A549 treated with ZK216348 at 1 μM for 4 hours (cell line): ENCODE measurements around the gene ARPP21. TPM values are rescaled to one million over a fixed set of nuclear protein-coding genes. Genes with fewer than 3 reads are reported as not detected.

ENCODE experiments used
- total RNA-seq: library from RNA; stranded (reverse); fragments of 200-300 nt; extraction: Qiagen RNA extraction; gene quantifications from 5 replicates; pipeline ENCODE4 v1.2.3, GENCODE V29; 2022; ENCODE audit warnings: low read depth

Gene ARPP21
- 0.07 to 0.13 TPM (median 0.07 TPM) in 3 of 5 replicates, not detected in the others for total RNA-seq

DNA sequence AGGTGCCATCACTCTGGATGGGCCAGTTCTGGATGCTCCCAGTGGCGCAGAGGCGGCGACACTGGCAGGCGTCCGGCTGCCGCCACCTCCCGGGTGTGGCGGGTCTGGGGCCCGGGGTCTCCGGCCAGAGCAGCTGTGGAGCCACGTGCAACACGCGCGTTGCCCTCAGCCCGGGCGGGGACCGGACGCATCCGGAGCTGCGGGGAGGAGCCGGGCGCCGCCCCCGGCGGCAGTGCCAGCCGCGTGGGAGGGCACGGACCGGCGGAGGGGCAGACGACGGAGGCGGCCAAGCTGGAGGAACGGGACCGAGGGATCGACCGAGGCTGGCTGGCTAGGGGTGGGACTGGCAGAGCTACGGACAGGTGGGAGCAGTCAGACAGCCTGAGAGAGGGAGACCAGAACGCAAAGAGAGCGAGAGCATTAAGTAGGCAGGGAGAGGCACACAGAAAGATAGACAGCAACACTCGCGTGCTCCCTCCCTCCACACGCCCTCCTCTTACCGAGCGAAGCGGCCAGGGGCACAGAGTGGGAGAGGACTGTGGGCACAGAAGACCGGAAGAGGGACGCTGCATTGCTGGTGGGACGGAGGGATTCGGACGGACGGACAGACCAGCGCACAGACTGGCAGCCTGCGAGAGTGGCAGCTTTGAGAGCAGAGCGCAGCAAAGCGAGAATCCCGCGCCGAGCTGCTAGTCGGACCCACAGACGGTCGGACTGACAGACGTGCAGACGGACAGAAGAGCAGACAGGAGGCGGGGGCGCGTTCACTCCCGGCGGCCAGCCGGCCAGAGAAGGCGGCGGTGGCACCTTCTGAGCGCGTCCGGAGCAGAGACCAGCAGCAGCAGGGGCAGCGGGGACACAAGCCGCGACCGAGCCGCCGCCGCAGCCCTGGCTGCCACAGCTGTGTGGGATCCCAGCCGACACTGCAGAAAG is at the start of gene ARPP21:
Gene ARPP21, plus strand, starts transcription at position 272 of the 933 bp plus-strand sequence. CDS start 42,227 bp downstream, outside the sequence.

